ENCODE results near the gene N4BP2L2.

DNA sequence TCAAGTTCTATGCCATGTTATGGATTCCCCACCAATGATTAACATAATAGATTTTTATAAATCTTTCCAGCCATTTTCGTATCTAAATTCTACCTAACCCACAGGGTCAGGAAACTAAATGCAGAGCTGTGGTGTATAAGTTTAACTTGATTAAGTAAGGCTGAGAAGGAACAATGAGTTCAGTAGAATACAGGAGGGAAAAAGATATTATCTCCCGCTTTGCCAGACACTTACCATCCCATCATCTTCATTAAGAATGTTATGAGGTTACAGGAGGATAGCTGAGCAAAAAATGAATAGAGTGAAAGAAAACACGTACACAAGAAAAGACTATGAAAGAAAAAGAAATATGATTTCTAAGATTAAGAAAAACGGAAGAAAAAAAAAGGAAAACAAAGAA lies 27.1 kb downstream of the N4BP2L2 start:
- TF ChIP-seq CTCF (conservative IDR thresholded peaks at IDR 0.05; ENCODE audit: low read depth, low read length) (no peak), RAD21 (IDR thresholded peaks at IDR 0.05; ENCODE audit: low read length) (no peak), POLR2A (IDR thresholded peaks at IDR 0.05; ENCODE audit: low read depth, low read length) (no peak), NFE2L2 (IDR thresholded peaks at IDR 0.05; ENCODE audit: low read depth, low read length) (no peak), BHLHE40 (IDR thresholded peaks at IDR 0.05; ENCODE audit: low read depth, low read length) (no peak), SMC3 (IDR thresholded peaks at IDR 0.05; ENCODE audit: low read depth, low read length) (no peak), MAZ (IDR thresholded peaks at IDR 0.05; ENCODE audit: borderline replicate concordance, low read depth, low read length) (no peak), USF2 (IDR thresholded peaks at IDR 0.05; ENCODE audit: low read depth, low read length) (no peak), MXI1 (IDR thresholded peaks at IDR 0.05; ENCODE audit: borderline replicate concordance, low read depth, low read length) (no peak), MAFK (IDR thresholded peaks at IDR 0.05; ENCODE audit: low read depth, low read length) (no peak), RFX5 (IDR thresholded peaks at IDR 0.05; ENCODE audit: low read depth, low read length) (no peak), CHD1 (IDR thresholded peaks at IDR 0.05; ENCODE audit: low read depth, low read length) (no peak), CEBPB (IDR thresholded peaks at IDR 0.05; ENCODE audit: low read depth, low read length) (no peak)
- TF ChIP-seq, protein P1, sequence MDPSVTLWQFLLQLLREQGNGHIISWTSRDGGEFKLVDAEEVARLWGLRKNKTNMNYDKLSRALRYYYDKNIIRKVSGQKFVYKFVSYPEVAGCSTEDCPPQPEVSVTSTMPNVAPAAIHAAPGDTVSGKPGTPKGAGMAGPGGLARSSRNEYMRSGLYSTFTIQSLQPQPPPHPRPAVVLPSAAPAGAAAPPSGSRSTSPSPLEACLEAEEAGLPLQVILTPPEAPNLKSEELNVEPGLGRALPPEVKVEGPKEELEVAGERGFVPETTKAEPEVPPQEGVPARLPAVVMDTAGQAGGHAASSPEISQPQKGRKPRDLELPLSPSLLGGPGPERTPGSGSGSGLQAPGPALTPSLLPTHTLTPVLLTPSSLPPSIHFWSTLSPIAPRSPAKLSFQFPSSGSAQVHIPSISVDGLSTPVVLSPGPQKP (IDR thresholded peaks at IDR 0.05; ENCODE audit: borderline replicate concordance, low read depth, low read length): no peak

Data from IMR-90 (cell line).